ENCODE data around the gene CNOT6L. TPM values are rescaled to one million over a fixed set of nuclear protein-coding genes. Genes with fewer than 3 reads are reported as not detected.

Gene CNOT6L
- total and polyA plus RNA-seq, 2 of the 13 experiments (the other 11 are each of a cell fraction or from before 2014, with no cell fraction given) = 7.9 to 13.5 TPM

- no peak overlapping the region for H2AFZ ChIP-seq (ENCODE audit: low read length)
- TF ChIP-seq, protein P1, sequence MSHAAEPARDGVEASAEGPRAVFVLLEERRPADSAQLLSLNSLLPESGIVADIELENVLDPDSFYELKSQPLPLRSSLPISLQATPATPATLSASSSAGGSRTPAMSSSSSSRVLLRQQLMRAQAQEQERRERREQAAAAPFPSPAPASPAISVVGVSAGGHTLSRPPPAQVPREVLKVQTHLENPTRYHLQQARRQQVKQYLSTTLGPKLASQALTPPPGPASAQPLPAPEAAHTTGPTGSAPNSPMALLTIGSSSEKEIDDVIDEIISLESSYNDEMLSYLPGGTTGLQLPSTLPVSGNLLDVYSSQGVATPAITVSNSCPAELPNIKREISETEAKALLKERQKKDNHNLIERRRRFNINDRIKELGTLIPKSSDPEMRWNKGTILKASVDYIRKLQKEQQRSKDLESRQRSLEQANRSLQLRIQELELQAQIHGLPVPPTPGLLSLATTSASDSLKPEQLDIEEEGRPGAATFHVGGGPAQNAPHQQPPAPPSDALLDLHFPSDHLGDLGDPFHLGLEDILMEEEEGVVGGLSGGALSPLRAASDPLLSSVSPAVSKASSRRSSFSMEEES (CRISPR knock-in tag; IDR thresholded peaks at IDR 0.05) = no peak
- TF ChIP-seq ZNF660 (CRISPR knock-in tag; IDR thresholded peaks at IDR 0.05; ENCODE audit: borderline replicate concordance, low read depth) (no peak), ARID3A (IDR thresholded peaks at IDR 0.05; ENCODE audit: low read depth, low read length) (no peak), ZNF598 (CRISPR knock-in tag; IDR thresholded peaks at IDR 0.05; ENCODE audit: borderline replicate concordance) (no peak)
- H3K9ac ChIP-seq (ENCODE audit: insufficient read depth, low read depth, low read length) = no peak overlapping the region
- H3K36me3 ChIP-seq (replicated peaks in 1 of 2; ENCODE audit: control insufficient read depth in 1 of 2, insufficient read depth in 2 of 2, low read length in 2 of 2) = 0 out of 5 replicates have a peak, but pooled peaks cover 0 to 5% of the 10 kb centered on the region in 2 experiments
- H3K79me2 ChIP-seq (ENCODE audit: insufficient read depth, low read length) = no peaks in the 10 kb centered on the region
- FAIRE-seq (no peak), ATAC-seq (no peak), DNase-seq (ENCODE audit: low spot score) (no peak)
- WGBS (ENCODE audit: low lambda C conversion rate) = 97% methylated on average over 3 of the region's 3 CpGs
- no peak overlapping the region for H3K4me3 ChIP-seq (replicated peaks in 1 of 3; ENCODE audit: insufficient read depth in 1 of 3, low read depth in 2 of 3, low read length in 3 of 3)
- H3K4me1 ChIP-seq (ENCODE audit: insufficient read depth, low read length) = peaks cover 2% of the 10 kb centered on the region
- no TSS peak for BruUV-seq (replicated peaks)
- intact Hi-C loops (cut with micrococcal nuclease; ENCODE audit: unreplicated experiment) (no loop called here), in situ Hi-C loops (cut with HindIII; ENCODE audit: extremely low pct_ligation_motif_present, low pct_unique_long_range_greater_than_20kb) (no loop called here)
- POLR2A ChIA-PET = no interaction called here
- no peak overlapping the region for H3K27ac ChIP-seq (ENCODE audit: extremely low read length, insufficient read depth, low read length)
- CTCF ChIA-PET (ENCODE audit: low intra/inter-chr PET ratio, low total read pairs) = no interaction called here
- no peaks in the 10 kb centered on the region for H3K9me3 ChIP-seq (ENCODE audit: low read length)
- no peak overlapping the region for H3K4me2 ChIP-seq (ENCODE audit: low read depth, low read length)
- no peaks in the 10 kb centered on the region for H3K27me3 ChIP-seq (ENCODE audit: control insufficient read depth in 1 of 2, insufficient read depth in 2 of 2, low read length in 2 of 2)
- H4K20me1 ChIP-seq (ENCODE audit: insufficient read depth, low read length) = no peaks in the 10 kb centered on the region
Observed at GRCh38 chr4:77715414-77716290, 103.5 kb downstream of the CNOT6L start.
